ENCODE measurements around the gene DLGAP4.

Gene DLGAP4, protein sequence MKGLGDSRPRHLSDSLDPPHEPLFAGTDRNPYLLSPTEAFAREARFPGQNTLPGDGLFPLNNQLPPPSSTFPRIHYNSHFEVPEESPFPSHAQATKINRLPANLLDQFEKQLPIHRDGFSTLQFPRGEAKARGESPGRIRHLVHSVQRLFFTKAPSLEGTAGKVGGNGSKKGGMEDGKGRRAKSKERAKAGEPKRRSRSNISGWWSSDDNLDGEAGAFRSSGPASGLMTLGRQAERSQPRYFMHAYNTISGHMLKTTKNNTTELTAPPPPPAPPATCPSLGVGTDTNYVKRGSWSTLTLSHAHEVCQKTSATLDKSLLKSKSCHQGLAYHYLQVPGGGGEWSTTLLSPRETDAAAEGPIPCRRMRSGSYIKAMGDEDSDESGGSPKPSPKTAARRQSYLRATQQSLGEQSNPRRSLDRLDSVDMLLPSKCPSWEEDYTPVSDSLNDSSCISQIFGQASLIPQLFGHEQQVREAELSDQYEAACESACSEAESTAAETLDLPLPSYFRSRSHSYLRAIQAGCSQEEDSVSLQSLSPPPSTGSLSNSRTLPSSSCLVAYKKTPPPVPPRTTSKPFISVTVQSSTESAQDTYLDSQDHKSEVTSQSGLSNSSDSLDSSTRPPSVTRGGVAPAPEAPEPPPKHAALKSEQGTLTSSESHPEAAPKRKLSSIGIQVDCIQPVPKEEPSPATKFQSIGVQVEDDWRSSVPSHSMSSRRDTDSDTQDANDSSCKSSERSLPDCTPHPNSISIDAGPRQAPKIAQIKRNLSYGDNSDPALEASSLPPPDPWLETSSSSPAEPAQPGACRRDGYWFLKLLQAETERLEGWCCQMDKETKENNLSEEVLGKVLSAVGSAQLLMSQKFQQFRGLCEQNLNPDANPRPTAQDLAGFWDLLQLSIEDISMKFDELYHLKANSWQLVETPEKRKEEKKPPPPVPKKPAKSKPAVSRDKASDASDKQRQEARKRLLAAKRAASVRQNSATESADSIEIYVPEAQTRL

DNA sequence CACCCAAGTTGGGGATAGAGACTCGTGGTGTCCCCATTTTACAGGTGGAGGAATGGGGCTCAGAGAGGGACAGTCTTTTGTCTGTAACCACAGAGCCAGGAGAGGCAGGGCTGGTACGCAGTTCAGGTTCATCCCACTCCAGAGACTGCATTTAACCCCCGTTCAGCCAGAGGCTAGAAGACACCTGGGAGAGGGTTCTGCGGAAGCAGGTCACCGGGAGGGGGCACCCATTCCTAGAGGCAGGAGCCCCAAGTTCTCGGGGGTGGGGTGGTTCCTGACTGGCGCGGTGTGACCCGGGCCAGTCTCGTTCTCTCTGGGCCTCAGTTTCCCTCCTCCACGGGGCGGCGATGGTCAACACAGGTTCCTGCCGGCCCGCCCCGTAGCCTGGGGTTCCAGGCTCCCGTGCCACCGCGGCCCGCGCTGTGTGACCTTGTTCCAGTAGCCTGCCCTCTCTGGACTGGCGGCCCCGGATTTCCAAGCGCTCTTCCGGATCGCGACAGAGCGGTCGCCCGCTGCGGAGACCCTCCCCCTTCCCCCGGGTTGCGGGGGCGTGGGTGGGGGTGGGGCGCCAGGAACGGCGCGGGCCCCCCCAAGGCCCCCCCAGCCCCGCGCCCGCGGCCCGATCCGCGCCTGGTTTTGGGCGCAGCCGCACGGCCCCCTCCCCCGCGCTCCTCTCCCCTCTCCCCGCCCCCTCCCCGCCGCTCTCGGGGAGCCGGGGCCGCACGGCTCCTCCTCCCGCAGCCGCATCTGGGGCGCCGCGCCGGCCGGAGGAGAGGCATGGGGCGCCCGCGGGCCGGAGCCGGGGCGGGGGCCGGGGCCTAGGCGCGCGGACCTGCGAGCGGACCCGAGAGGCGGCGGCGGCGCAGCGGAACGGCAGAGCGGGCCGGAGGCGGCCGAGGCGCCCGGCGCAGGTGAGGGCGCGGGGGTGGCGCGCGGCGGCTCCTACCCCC is at the start of gene DLGAP4:
Gene DLGAP4, plus strand, starts transcription at position 738 of the 950 bp plus-strand sequence. CDS start 125,379 bp downstream, outside the sequence.
- FAIRE-seq (no peak), DNase-seq (ENCODE audit: low spot score) (no peak)

DNA sequence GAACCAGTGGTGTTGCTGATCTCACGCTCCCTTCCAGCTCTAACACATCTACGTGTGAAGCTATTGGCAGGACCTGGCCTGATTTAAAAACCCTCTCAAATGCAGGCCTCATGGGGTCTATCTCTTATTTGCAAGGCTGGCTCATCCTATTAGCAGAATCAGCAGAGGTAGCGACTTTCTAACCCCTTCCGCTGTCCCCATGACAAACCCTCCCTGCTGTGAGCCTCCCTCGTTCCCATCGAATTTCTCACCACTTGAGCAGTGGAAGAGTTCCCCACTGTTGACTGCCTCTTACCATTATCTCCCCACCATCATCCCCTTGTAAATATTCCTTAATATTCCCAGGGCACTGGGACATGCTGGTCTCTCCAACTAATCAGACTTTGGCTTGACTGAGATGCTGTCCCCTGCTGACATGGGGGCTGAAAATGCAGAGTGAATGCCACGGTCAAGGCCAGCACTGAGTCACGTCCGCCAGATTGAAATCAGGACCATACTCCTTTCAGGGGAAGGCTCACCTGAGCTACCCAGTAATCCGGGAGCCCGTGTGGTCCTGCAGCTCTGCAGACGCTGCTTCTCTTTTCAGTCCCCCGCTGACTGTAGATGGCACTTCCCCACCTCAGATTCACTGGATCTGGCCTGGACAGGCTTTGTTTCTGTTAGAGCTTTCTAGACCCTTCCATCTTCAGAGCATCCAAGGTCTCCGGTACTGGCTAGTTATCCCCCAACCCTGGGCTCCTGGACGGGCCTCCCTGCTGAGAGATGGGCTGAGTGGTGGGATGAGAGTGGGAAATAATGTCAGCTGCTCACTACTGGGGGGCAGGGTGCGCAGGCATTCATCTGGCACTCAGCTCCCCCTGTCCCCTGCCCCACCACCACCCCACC is 46.7 kb upstream of the DLGAP4 start:
- DNase-seq (ENCODE audit: low spot score) (no peak), FAIRE-seq (no peak)

DNA sequence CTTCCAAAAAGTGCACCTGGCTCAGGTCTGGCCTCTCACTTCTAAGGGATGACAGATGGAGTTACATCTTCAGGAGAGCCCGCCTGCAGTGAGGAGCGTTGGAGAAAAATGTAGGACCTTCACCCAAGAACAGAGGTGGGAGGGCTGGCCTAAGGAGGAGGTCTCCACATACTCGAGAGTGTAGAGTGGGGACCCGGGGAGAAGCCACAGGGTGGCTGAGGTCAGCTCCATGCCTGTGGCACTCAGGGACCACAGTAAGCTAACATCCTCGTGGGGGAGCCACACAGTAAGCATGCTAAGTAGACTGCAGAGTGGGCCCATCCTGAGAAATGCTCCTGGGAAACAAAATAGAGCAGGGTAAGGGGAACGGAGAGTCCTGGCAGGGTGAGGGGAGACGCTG is 45.8 kb upstream of the DLGAP4 start:
- DNase-seq (ENCODE audit: low spot score) (no peak), FAIRE-seq (no peak)

DNA sequence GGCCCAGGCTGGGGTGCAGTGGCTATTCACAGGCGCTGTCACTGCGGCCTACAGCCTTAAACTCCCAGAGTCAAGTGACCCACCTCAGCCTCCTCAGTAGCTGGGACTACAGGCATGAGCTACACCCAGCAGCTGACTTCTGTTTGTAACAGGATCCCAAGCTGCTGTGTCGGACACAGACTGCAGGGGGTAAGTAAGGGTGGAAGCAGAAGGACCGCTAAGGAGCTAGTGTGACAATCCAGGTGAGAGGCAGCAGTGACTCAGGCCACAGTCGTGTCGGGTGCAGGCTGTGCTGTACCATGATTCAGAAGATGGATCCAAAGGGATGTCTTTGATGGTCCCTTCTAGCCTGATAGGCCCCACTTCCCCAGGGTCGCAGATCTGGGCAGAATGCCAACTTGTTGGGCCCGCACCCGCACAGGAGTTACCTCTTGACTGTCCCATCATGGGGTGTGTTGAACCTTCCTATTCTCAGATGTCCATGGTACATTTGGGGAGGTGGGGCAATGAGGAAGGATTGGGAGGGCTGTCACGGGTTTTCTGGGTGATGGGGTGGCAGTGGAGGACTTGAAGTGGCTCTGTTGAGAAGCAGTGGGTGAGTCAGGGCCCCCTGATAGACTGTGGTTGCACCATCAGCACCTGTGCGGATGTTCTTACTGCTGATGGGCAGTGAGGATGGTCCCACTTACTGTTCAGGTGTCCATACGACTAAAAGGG is 44.6 kb upstream of the DLGAP4 start:
- DNase-seq (ENCODE audit: low spot score): no peak
- FAIRE-seq: no peak

DNA sequence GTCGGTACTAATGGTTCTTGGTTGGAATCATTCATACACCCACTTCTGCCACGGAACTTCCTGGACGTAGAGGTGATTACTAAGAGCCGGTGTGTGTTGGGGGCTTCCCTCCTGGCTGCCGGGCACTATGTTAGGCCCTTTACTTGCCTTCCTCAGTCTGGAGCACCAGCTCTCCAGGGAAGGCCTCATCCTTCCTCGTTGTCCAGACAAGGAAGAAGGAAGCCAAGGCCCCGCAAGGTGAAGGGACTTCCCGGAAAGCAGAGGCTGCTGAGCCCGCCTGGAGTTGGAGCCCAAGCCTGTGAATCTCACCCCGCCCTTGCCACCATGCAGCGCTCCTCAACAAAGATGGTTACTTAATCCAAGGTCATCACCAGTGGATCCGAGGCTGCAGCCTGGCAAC is 43.7 kb upstream of the DLGAP4 start:
- DNase-seq (ENCODE audit: low spot score) (no peak), FAIRE-seq (no peak)

DNA sequence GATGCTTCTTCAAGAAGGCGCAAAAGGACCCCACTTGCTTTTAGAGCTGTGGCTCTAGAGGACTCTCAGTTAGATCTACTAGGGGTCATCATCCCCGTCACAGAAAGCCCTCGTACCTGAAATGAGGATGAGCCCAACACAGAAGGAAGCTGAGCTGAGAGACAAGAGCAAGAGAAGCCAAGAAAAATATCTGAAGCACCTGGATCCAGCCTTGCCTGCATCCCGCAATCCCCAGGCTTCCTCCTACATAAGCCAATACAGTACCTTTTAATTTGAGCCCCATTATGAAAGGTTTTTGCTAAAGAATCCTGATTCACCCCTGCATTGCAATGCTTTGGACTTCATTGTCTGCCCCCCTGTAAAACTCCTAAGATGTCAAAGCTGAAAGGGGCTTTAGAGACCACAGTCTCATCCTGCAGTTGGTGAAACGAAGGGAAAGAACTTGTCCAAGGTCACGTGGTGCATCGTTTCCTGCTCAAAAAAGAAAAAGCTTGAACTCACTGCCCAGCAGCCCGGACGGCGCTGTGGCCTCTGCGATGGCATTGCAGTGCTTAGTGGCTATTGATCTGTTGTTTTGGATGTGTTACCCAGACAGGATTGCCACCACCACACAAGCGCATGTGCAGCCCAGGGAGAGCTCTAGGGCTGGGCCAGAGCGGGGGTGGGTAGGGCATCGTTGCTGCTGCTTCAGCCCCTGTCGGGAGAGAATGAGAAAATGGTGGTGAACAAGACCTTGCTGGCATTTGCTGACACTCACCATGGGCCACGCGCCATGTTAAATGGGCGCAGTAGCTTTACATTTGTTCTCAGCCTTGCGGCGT is 41.5 kb upstream of the DLGAP4 start:
- DNase-seq (ENCODE audit: low spot score): no peak
- FAIRE-seq: no peak

DNA sequence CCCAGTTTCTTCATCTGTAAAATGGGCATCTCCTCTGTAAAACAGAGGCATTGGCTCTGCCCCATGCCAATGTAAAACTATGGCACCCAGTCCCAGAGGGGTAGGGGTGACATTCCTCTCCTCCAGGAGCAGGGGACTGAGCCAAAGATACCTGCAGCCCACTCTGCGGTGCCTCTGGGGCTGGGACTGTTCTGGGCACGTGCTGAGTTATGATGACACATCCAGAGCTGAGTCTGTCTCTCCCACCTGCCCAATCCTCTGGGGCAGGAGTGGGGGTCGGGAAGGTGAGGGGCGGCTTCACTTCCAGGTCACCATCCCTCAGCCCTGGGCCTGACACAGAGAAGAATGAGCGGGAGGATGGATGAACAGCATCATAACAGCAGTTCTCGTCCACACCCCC is 40.0 kb upstream of the DLGAP4 start:
- FAIRE-seq: no peak
- no peak for DNase-seq (ENCODE audit: low spot score)

DNA sequence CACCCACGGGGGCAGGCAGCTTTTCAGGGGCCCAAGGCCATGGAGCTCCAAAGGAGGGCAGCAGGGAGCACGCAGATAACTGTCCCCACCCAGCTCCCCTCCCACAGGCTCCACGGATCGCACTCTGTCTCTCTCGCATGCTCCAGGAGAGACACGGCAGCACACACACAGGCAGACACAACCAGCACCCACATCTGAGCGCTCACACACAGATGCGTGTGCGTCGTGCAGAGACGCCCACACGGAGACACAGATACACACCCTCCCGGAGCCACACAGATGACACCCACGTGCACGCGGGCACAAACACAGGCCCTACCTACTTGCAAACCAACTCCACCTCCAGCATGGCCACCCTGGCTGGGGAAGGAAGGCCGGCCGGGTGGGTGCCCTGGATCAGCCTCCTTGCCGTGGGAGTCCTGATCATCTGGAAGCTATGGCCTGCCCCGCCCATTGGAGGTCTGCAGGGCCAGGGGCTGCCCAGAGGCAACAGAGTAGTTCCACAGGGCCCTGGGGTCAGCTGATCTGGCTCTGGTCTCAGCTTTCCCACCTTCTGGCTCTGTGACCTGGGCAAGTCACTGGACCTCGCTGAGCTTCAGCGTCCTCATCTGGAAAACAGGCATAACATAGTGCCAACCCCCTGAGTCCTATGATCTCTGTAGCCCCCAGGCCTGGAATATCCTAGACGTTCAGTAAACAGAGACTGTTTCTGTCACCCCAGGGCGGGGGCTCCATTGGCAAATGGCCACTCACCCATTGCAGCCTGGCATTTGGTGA is 38.3 kb upstream of the DLGAP4 start:
- DNase-seq (ENCODE audit: low spot score) (no peak), FAIRE-seq (no peak)

DNA sequence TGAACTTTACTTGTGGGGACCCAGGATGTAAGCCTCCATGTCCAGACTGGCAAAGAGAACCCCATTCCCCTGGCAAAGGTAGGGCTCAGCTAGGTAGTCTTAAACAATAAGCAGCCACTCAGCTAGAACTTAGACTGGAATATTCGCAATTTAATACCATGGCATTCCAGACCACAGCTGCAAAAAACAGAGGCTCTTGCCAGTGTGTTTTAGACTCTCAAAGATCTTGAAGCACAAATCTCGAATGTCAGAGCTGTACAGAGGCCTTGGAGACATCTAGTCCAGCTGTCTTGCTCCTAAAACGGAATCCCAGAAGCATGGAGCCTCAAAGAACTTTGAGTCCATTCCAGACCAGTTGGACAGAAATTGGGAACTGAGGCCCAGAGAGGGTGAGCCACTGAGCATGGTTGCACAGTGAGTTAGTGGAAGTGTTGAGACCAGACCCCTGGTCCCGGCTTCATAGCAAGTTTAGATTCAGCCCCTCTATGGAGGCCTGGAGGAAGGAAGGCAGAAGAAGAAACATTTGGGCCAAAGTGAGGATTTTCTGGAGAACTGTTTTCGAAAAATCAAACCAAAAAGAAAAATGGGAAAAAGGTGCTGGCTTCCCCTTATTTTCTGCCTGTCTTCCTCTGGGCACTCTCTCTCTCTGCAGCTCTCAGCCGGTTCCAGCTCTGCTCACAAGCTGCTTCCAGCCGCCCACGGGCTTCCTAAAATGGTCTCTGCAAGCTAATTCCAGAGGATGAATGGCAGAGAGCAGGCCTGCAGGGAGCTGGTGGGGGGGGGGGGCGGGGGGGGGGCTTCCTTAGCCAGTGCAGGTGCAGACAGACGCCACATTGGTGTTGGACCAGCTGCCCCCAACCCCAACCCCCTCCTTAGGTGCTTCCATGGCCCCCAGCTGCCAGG is 37.4 kb upstream of the DLGAP4 start:
- DNase-seq (ENCODE audit: low spot score) (no peak), FAIRE-seq (no peak)

DNA sequence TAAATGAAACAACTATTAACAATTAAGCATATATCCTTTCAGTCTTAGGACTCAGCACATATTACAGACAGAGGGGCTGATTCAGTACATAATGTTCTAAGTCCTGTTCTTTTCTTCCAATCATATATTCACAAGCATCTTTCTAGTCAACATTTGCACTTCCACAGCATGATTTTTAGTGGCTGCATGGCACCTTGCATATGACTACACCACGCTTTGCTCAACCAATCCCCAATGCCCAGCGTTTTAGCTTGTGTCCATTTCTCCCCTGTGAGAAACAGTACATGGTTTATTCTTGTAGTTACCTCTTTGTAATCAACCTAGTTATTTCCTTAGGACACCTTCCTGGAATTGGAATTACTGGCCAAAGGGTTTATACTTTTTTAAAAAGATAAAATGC is 36.6 kb upstream of the DLGAP4 start:
- FAIRE-seq: no peak
- no peak for DNase-seq (ENCODE audit: low spot score)

DNA sequence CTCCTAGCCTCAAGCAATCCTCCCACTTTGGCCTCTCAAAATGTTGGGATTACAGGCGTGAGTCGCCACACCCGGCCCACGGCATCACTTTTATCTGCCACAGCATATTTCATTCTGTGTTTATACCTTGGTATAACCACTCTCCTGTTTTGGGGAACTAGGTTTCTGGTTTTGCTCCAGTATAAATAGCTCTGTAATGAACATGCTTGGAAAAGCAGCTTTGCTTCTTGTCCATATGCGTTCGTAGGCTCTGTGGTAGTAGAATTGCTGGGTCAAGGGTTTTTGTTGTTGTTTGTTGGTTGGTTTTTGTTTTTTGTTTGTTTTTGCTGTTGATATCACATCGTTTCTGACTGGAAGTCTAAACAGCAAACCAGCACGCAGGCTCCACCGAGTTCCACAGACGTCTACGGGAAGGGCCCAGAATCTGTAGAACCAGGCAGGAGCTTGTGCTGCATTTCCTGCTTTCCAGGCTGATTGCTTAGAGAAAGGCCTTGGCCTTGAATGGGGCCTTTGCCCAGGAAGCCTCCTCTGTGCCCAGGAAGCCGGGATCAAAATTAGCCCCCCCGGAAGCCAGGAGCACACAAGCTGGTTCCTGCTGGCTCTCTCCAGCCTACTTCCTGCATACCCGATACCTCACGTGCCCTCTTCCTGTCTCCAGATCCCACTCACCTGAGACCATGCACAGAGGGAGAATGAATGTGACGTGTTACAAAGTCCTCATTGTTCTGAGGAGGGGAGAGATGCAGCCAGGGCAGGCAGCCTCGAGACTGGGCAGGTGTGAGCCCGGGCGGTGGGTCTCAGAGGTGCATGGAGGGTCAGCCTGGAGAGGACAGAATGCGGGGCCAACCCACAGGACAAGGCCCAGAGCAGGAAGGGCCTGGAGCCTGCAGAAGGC is 35.1 kb upstream of the DLGAP4 start:
- DNase-seq (ENCODE audit: low spot score): no peak

DNA sequence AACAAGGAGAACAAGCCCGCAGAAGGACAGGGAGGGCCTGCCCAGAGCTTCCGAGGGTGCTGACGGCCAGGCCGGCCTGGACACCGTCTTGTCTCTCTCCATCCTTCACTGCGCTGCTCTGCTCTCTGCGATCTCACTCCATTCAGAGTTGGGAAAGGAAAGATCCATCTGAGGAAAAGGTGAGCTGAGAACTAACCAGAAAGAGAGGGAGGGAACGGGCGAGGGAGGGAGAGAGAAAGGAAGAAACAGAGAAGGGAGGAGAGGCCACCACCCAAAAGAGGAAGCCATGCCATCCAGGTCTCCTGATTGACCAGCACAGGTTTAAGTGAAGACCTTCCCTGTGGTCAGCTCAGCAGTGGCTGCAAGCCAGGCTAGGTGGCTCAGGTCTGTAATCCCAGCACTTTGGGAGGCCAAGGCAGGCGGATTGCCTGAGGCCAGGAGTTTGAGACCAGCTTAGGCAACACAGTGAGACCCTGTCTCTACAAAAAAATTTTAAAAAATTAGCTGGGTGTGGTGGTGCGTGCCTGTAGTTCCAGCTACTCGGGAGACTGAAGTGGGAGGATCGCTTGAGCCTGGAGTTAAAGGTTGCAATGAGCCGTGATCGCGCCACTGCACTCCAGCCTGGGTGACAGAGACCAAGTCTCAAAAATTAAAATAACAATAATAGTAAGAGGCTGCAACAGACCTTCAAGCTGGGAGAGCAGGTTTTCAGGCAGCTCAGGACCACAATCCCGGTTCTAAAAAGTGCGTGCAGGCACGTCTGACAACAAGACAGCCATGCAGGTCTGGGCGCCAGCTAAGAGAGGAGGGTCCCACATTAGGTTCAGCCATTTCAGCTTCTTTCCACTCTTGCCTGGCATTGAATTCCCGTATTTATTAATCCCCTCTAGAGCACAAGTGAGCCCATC is 34.2 kb upstream of the DLGAP4 start:
- no peak for DNase-seq (ENCODE audit: low spot score)
- no peak for FAIRE-seq

More for the DNA sequence above, 35.1 kb upstream of the DLGAP4 start:
- no peak for FAIRE-seq

DNA sequence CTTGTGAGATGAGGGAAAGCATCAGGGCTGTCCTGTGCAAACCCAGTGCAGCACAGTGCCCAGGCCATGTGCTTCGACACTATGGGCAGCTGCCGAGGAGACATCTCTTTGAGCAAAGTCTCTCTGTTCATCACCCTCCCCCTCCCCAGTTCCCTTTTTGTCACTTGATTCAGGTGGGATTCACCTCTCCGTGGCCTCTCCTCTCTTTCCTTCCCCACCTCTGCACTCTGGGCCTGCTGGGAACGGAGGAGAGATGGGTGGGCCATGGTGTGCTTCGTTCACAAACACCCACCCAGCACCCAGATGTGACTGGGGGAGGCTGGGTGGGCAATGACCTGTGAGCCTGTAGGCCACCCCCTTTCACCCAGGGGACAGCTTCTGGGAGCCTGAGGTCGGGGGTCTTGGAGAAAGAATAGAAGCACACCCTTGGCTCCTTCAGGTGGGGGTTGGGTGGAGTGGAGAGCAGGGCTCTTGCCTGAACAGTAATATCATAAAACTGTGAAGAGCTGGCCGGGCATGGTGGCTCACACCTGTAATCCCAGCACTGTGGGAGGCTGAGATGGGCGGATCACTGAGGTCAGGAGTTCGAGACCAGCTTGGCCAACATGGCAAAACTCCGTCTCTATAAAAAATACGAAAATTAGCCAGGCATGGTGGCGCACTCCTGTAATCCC is 33.5 kb upstream of the DLGAP4 start:
- no peak for FAIRE-seq
- no peak for DNase-seq (ENCODE audit: low spot score)
